Subcutaneous abdominal adipose tissue (tissue), 5 donors: ENCODE results near the gene KDM2B.

Source experiments
- H3K27ac ChIP-seq: one replicate; pipeline ENCODE4 v1.7.0; 2013; ENCODE audit warnings: low read depth, mild to moderate bottlenecking, inconsistent platforms, low read length, moderate library complexity
- H3K27me3 ChIP-seq, 5 donors: one replicate each; pipeline ENCODE4 v1.7.0; 2013; ENCODE audit warnings: low read length in 5 of 5, inconsistent platforms in 1 of 5; ENCODE audit not compliant: control insufficient read depth in 5 of 5, insufficient read depth in 4 of 5
- H3K36me3 ChIP-seq, 5 donors: one replicate each; pipeline ENCODE4 v1.7.0; 2013; ENCODE audit warnings: low read length in 5 of 5; ENCODE audit not compliant: control insufficient read depth in 5 of 5, insufficient read depth in 5 of 5
- H3K4me1 ChIP-seq, 5 donors: one replicate each; pipeline ENCODE4 v1.7.0; 2013; ENCODE audit warnings: low read length in 5 of 5, mild to moderate bottlenecking in 3 of 5, moderate library complexity in 1 of 5; ENCODE audit not compliant: control insufficient read depth in 5 of 5, insufficient read depth in 5 of 5
- H3K4me3 ChIP-seq, 5 donors: one replicate each; pipeline ENCODE4 v1.7.0; 2013; ENCODE audit warnings: low read length in 5 of 5, low read depth in 1 of 5
- H3K9ac ChIP-seq, 5 donors: one replicate each; pipeline ENCODE4 v1.7.0; 2013; ENCODE audit warnings: low read length in 5 of 5, mild to moderate bottlenecking in 4 of 5, moderate library complexity in 3 of 5
- H3K9me3 ChIP-seq, 5 donors: one replicate each; pipeline ENCODE4 v1.7.0; 2013; ENCODE audit warnings: low read length in 5 of 5; ENCODE audit not compliant: control insufficient read depth in 5 of 5
- donor health status: healthy.
- donor health status: healthy.
- donor health status: healthy.
- donor health status: healthy.
- donor health status: healthy.

The KDM2B gene

GRCh38 chr12:121580959-121581685 lies at the start of gene KDM2B:
Gene KDM2B (minus strand): TSS chr12:121581023. CDS start chr12:121580911, 112 bp downstream.
- Histone ChIP-seq H3K36me3 (no peaks in the 10 kb centered on the region), H3K4me3 (peak within 1 kb of the TSS; percentile 57 to 75 (median 69)), H3K9me3 (no peaks in the 10 kb centered on the region), H3K9ac (peak within 1 kb of the TSS in 4 of 5 donors; percentile 22 to 76 (median 50)), H3K27ac (peak within 1 kb of the TSS; percentile 49), H3K27me3 (no peaks in the 10 kb centered on the region), H3K4me1 (peaks cover 2 to 61% (median 53%) of the 10 kb centered on the region in 5 donors)

- H3K4me3 ChIP-seq: peak overlapping the region in 1 of 5 donors; percentile 72
- H3K9ac ChIP-seq: no peak overlapping the region
- H3K4me1 ChIP-seq: peaks cover 6 to 55% (median 46%) of the 10 kb centered on the region in 5 donors
- no peaks in the 10 kb centered on the region for H3K9me3 ChIP-seq
- no peak overlapping the region for H3K27ac ChIP-seq
- H3K27me3 ChIP-seq: no peaks in the 10 kb centered on the region
- no peaks in the 10 kb centered on the region for H3K36me3 ChIP-seq
These were observed 47.7 kb upstream of the KDM2B start for GRCh38 chr12:121628536-121628935.

- peak overlapping the region in 2 of 5 donors; percentile 41 to 74 for H3K9ac ChIP-seq
- no peaks in the 10 kb centered on the region for H3K36me3 ChIP-seq
- H3K27ac ChIP-seq: peak overlapping the region; percentile 82
- H3K27me3 ChIP-seq: no peaks in the 10 kb centered on the region
- peak overlapping the region; percentile 30 to 79 (median 75) for H3K4me3 ChIP-seq
- peaks cover 6 to 55% (median 46%) of the 10 kb centered on the region in 5 donors for H3K4me1 ChIP-seq
- H3K9me3 ChIP-seq: no peaks in the 10 kb centered on the region
These were observed 47.2 kb upstream of the KDM2B start for GRCh38 chr12:121628037-121628436.

GRCh38 chr12:121626853-121627640 lies 46.2 kb upstream of the KDM2B start:
- Histone ChIP-seq H3K4me3 (peak overlapping the region; percentile 71 to 79 (median 75)), H3K27ac (peak overlapping the region; percentile 82), H3K9me3 (no peaks in the 10 kb centered on the region), H3K27me3 (no peaks in the 10 kb centered on the region), H3K9ac (peak overlapping the region; percentile 38 to 83 (median 74)), H3K36me3 (no peaks in the 10 kb centered on the region), H3K4me1 (peaks cover 6 to 50% (median 46%) of the 10 kb centered on the region in 5 donors)

GRCh38 chr12:121626087-121626852 lies 45.4 kb upstream of the KDM2B start, which contains the start of gene ORAI1:
Gene ORAI1 (plus strand): TSS chr12:121626530.
- Histone ChIP-seq H3K9ac (peak within 1 kb of the TSS; percentile 38 to 83 (median 74)), H3K27ac (peak within 1 kb of the TSS; percentile 82), H3K36me3 (no peaks in the 10 kb centered on the region), H3K4me1 (peaks cover 6 to 50% (median 44%) of the 10 kb centered on the region in 5 donors), H3K27me3 (no peaks in the 10 kb centered on the region), H3K4me3 (peak within 1 kb of the TSS; percentile 71 to 79 (median 75)), H3K9me3 (no peaks in the 10 kb centered on the region)

- Histone ChIP-seq H3K27ac (no peak overlapping the region), H3K4me3 (no peak overlapping the region), H3K36me3 (no peaks in the 10 kb centered on the region), H3K27me3 (no peaks in the 10 kb centered on the region), H3K9me3 (no peaks in the 10 kb centered on the region), H3K4me1 (peaks cover 2 to 13% (median 6%) of the 10 kb centered on the region in 5 donors), H3K9ac (no peak overlapping the region)
These were observed 39.6 kb upstream of the KDM2B start for GRCh38 chr12:121620333-121620891.

- no peak overlapping the region for H3K27ac ChIP-seq
- H3K4me1 ChIP-seq: peaks cover 0 to 6% (median 0%) of the 10 kb centered on the region in 5 donors
- H3K36me3 ChIP-seq: no peaks in the 10 kb centered on the region
- H3K27me3 ChIP-seq: no peaks in the 10 kb centered on the region
- H3K9me3 ChIP-seq: no peaks in the 10 kb centered on the region
- no peak overlapping the region for H3K4me3 ChIP-seq
- H3K9ac ChIP-seq: no peak overlapping the region
These were observed 37.9 kb upstream of the KDM2B start for GRCh38 chr12:121618659-121619233.

- Histone ChIP-seq H3K9me3 (no peaks in the 10 kb centered on the region), H3K4me3 (no peak overlapping the region), H3K9ac (no peak overlapping the region), H3K27me3 (no peaks in the 10 kb centered on the region), H3K4me1 (peaks cover 0 to 9% (median 8%) of the 10 kb centered on the region in 5 donors), H3K27ac (no peak overlapping the region), H3K36me3 (no peaks in the 10 kb centered on the region)
These were observed 34.1 kb upstream of the KDM2B start for GRCh38 chr12:121614872-121615467.

GRCh38 chr12:121613462-121613861 lies 32.6 kb upstream of the KDM2B start:
- no peak overlapping the region for H3K4me3 ChIP-seq
- H3K4me1 ChIP-seq: peaks cover 0 to 8% (median 4%) of the 10 kb centered on the region in 5 donors
- H3K27ac ChIP-seq: no peak overlapping the region
- no peaks in the 10 kb centered on the region for H3K9me3 ChIP-seq
- no peak overlapping the region for H3K9ac ChIP-seq
- no peaks in the 10 kb centered on the region for H3K36me3 ChIP-seq
- H3K27me3 ChIP-seq: no peaks in the 10 kb centered on the region
